HepG2 (cell line): ENCODE data around the gene CHRNB1. TPM values are rescaled to one million over a fixed set of nuclear protein-coding genes. Genes with fewer than 3 reads are reported as not detected.

Experiments used
- AGO1 ChIP-seq: fragments of 200-400 bp; formaldehyde crosslinking; IDR thresholded peaks from 2 replicates; pipeline ENCODE4 v1.6.1; 2017; ENCODE audit warnings: mild to moderate bottlenecking, low read depth, low read length, moderate library complexity; ENCODE audit not compliant: poor library complexity, severe bottlenecking
- ARHGAP35 ChIP-seq: sonication (generic); formaldehyde crosslinking; IDR thresholded peaks from 2 replicates; pipeline ENCODE4 v1.9.0; 2022; ENCODE audit warnings: mild to moderate bottlenecking, inconsistent platforms, moderate library complexity, missing genetic modification reagents, borderline replicate concordance
- CC2D1A ChIP-seq: sonication (generic); formaldehyde crosslinking; IDR thresholded peaks from 2 replicates; pipeline ENCODE4 v1.8.1; 2023; ENCODE audit warnings: mild to moderate bottlenecking, missing genetic modification reagents
- DR1 ChIP-seq: sonication (generic); formaldehyde crosslinking; IDR thresholded peaks from 2 replicates; pipeline ENCODE4 v1.8.0; 2021; ENCODE audit warnings: mild to moderate bottlenecking, missing genetic modification reagents, inconsistent platforms
- GATA4 ChIP-seq: sonication (generic); IDR thresholded peaks from 2 replicates; pipeline ENCODE4 v1.6.1; 2016; ENCODE audit warnings: antibody characterized with exemption, low read depth, borderline replicate concordance
- HDAC6 ChIP-seq: fragments of 200-600 bp; sonication (generic); IDR thresholded peaks from 2 replicates; pipeline ENCODE4 v1.7.0; 2017; ENCODE audit warnings: mild to moderate bottlenecking, antibody characterized with exemption, low read length, low read depth
- HNRNPK ChIP-seq: fragments of 200-400 bp; formaldehyde crosslinking; IDR thresholded peaks from 2 replicates; pipeline ENCODE4 v1.6.1; 2018; ENCODE audit warnings: low read length, low read depth, moderate library complexity, mild to moderate bottlenecking; ENCODE audit not compliant: poor library complexity, severe bottlenecking
- MAFG ChIP-seq: sonication (generic); formaldehyde crosslinking; IDR thresholded peaks from 2 replicates; pipeline ENCODE4 v1.5.1; 2020; ENCODE audit warnings: mild to moderate bottlenecking, missing genetic modification reagents
- MYNN ChIP-seq: sonication (generic); formaldehyde crosslinking; IDR thresholded peaks from 2 replicates; pipeline ENCODE4 v1.4.0; 2020; ENCODE audit warnings: mild to moderate bottlenecking, low read depth, missing genetic modification reagents
- RFXANK ChIP-seq: IDR thresholded peaks from 2 replicates; pipeline ENCODE4 v1.6.1; 2016
- SIX4 ChIP-seq: sonication (generic); formaldehyde crosslinking; IDR thresholded peaks from 2 replicates; pipeline ENCODE4 v1.4.0; 2020; ENCODE audit warnings: missing genetic modification reagents
- SMAD3 ChIP-seq: sonication (generic); formaldehyde crosslinking; IDR thresholded peaks from 2 replicates; pipeline ENCODE4 v1.4.0; 2020; ENCODE audit warnings: missing genetic modification reagents
- SOX5 ChIP-seq: IDR thresholded peaks from 2 replicates; pipeline ENCODE4 v1.6.1; 2016; ENCODE audit warnings: borderline replicate concordance
- ZNF124 ChIP-seq: sonication (generic); formaldehyde crosslinking; IDR thresholded peaks from 2 replicates; pipeline ENCODE4 v1.4.0; 2020; ENCODE audit warnings: missing genetic modification reagents
- ZNF230 ChIP-seq: sonication (generic); formaldehyde crosslinking; IDR thresholded peaks from 2 replicates; pipeline ENCODE4 v1.4.0; 2020; ENCODE audit warnings: mild to moderate bottlenecking, missing genetic modification reagents
- ZNF264 ChIP-seq: sonication (generic); formaldehyde crosslinking; IDR thresholded peaks from 2 replicates; pipeline ENCODE4 v1.4.0; 2020; ENCODE audit warnings: missing genetic modification reagents
- ZNF343 ChIP-seq: sonication (generic); formaldehyde crosslinking; IDR thresholded peaks from 2 replicates; pipeline ENCODE4 v1.4.0; 2020; ENCODE audit warnings: mild to moderate bottlenecking, missing genetic modification reagents
- ZNF441 ChIP-seq: sonication (generic); formaldehyde crosslinking; IDR thresholded peaks from 2 replicates; pipeline ENCODE4 v1.7.0; 2021; ENCODE audit warnings: missing genetic modification reagents, borderline replicate concordance
- ZNF546 ChIP-seq: sonication (generic); formaldehyde crosslinking; conservative IDR thresholded peaks from 2 replicates; pipeline ENCODE4 v1.8.1; 2023; ENCODE audit warnings: mild to moderate bottlenecking, missing genetic modification reagents
- ZNF883 ChIP-seq: sonication (generic); formaldehyde crosslinking; IDR thresholded peaks from 2 replicates; pipeline ENCODE4 v1.5.1; 2020; ENCODE audit warnings: mild to moderate bottlenecking, missing genetic modification reagents; ENCODE audit errors: not compliant biosample characterization
- ZSCAN12 ChIP-seq: sonication (generic); formaldehyde crosslinking; IDR thresholded peaks from 2 replicates; pipeline ENCODE4 v1.9.0; 2021; ENCODE audit warnings: mild to moderate bottlenecking, missing genetic modification reagents
- polyA plus RNA-seq, 8 experiments: library from polyadenylated mRNA; depleted of rRNA in 3 of 8; stranded (reverse) in 7 of 8; unstranded in 1 of 8; fragments of >200 nt; fragmentation: Illumina TruSeq in 4 of 8; extraction: Trizol in 4 of 8; gene quantifications; 2 replicates each; pipeline versions ENCODE4 v1.2.1 to v1.2.3, GENCODE V29; 2011 to 2016; ENCODE audit warnings: low read depth in 4 of 8, missing spikeins in 1 of 8, mixed read lengths in 1 of 8; ENCODE audit not compliant: insufficient read depth in 1 of 8
- total RNA-seq, 5 experiments: library from RNA; depleted of rRNA; stranded (reverse); fragments of >200 nt; fragmentation: Illumina TruSeq; extraction: Trizol; gene quantifications; 2 replicates each; pipeline ENCODE4 v1.2.3, GENCODE V29; 2016; ENCODE audit warnings: low read depth in 1 of 5
- TF ChIP-seq, protein P1 (sequence below): sonication (generic); formaldehyde crosslinking; IDR thresholded peaks from 2 replicates; pipeline ENCODE4 v1.5.0; 2020; ENCODE audit warnings: mild to moderate bottlenecking, missing genetic modification reagents
- TF ChIP-seq, protein P2 (sequence below): sonication (generic); formaldehyde crosslinking; IDR thresholded peaks from 2 replicates; pipeline ENCODE4 v1.5.0; 2020; ENCODE audit warnings: mild to moderate bottlenecking, missing genetic modification reagents
- TF ChIP-seq, protein P3 (sequence below): sonication (generic); formaldehyde crosslinking; IDR thresholded peaks from 2 replicates; pipeline ENCODE4 v1.5.0; 2020; ENCODE audit warnings: mild to moderate bottlenecking, low read depth, missing genetic modification reagents, borderline replicate concordance

CHRNB1 gene
- total and polyA plus RNA-seq, 2 of the 13 experiments (the other 11 are each of a cell fraction or from before 2014, with no cell fraction given) = 5.4 to 33.7 TPM

GRCh38 chr17:7444682-7445618 lies at the start of gene CHRNB1 (continued):
- TF ChIP-seq ZSCAN12 (CRISPR knock-in tag) (no peak), ZNF883 (CRISPR knock-in tag) (no peak), SOX5 (CRISPR knock-in tag) (no peak), MAFG (CRISPR knock-in tag) (no peak), MYNN (CRISPR knock-in tag) (no peak), RFXANK (no peak), ZNF343 (no peak), ZNF264 (CRISPR knock-in tag) (no peak), HDAC6 (no peak), ZNF441 (CRISPR knock-in tag) (0 out of 2 replicates have a peak, but pooled peaks have one; percentile 14), HNRNPK (peak; percentile 16), CC2D1A (CRISPR knock-in tag) (no peak), GATA4 (no peak), ZNF546 (no peak), ZNF230 (CRISPR knock-in tag) (no peak; the same call in 1 of the 2 replicates), SMAD3 (CRISPR knock-in tag) (no peak), SIX4 (CRISPR knock-in tag) (no peak), DR1 (0 out of 2 replicates have a peak, but pooled peaks have one; percentile 15), ARHGAP35 (no peak), ZNF124 (0 out of 2 replicates have a peak, but pooled peaks have one; percentile 64), AGO1 (peak; percentile 72)
- TF ChIP-seq, protein P1, sequence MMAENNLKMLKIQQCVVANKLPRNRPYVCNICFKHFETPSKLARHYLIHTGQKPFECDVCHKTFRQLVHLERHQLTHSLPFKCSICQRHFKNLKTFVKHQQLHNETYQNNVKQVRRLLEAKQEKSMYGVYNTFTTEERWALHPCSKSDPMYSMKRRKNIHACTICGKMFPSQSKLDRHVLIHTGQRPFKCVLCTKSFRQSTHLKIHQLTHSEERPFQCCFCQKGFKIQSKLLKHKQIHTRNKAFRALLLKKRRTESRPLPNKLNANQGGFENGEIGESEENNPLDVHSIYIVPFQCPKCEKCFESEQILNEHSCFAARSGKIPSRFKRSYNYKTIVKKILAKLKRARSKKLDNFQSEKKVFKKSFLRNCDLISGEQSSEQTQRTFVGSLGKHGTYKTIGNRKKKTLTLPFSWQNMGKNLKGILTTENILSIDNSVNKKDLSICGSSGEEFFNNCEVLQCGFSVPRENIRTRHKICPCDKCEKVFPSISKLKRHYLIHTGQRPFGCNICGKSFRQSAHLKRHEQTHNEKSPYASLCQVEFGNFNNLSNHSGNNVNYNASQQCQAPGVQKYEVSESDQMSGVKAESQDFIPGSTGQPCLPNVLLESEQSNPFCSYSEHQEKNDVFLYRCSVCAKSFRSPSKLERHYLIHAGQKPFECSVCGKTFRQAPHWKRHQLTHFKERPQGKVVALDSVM = 0 out of 2 replicates have a peak, but pooled peaks have one; percentile 51
- TF ChIP-seq, protein P2, sequence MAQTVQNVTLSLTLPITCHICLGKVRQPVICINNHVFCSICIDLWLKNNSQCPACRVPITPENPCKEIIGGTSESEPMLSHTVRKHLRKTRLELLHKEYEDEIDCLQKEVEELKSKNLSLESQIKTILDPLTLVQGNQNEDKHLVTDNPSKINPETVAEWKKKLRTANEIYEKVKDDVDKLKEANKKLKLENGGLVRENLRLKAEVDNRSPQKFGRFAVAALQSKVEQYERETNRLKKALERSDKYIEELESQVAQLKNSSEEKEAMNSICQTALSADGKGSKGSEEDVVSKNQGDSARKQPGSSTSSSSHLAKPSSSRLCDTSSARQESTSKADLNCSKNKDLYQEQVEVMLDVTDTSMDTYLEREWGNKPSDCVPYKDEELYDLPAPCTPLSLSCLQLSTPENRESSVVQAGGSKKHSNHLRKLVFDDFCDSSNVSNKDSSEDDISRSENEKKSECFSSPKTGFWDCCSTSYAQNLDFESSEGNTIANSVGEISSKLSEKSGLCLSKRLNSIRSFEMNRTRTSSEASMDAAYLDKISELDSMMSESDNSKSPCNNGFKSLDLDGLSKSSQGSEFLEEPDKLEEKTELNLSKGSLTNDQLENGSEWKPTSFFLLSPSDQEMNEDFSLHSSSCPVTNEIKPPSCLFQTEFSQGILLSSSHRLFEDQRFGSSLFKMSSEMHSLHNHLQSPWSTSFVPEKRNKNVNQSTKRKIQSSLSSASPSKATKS = no peak
- TF ChIP-seq, protein P3, sequence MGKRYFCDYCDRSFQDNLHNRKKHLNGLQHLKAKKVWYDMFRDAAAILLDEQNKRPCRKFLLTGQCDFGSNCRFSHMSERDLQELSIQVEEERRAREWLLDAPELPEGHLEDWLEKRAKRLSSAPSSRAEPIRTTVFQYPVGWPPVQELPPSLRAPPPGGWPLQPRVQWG = no peak
